ENCODE measurements around the gene CCS.

CCS gene

GRCh38 chr11:66609721-66610617 lies 17.0 kb downstream of the CCS start:
- Histone ChIP-seq H2BK15ac (replicated peaks; ENCODE audit: low read depth) (no peak overlapping the region), H4K8ac (ENCODE audit: low read depth, low read length) (no peak overlapping the region), H3K4me3 (ENCODE audit: low read length) (no peak overlapping the region), H3K9ac (ENCODE audit: low read length) (no peak overlapping the region), H2AK5ac (ENCODE audit: low read length) (no peak overlapping the region), H4K5ac (ENCODE audit: low read length) (no peak overlapping the region), H2BK5ac (ENCODE audit: low read length) (no peak overlapping the region), H3K18ac (ENCODE audit: low read length) (no peak overlapping the region), H3K56ac (ENCODE audit: low read length) (no peak overlapping the region), H3K4me2 (ENCODE audit: low read length) (no peak overlapping the region), H3K23ac (ENCODE audit: low read length) (no peak overlapping the region), H3K4me1 (ENCODE audit: control insufficient read depth, low read depth, low read length) (no peaks in the 10 kb centered on the region), H3K36me3 (ENCODE audit: control insufficient read depth, insufficient read depth, low read length) (no peaks in the 10 kb centered on the region), H3K79me1 (ENCODE audit: low read length) (no peaks in the 10 kb centered on the region), H2BK120ac (ENCODE audit: low read depth, low read length) (no peak overlapping the region), H3K27ac (ENCODE audit: low read depth, low read length) (no peak overlapping the region), H3K27me3 (ENCODE audit: insufficient read depth, low read length, poor library complexity) (no peaks in the 10 kb centered on the region), H3K79me2 (ENCODE audit: control insufficient read depth, insufficient read depth, low read length) (no peaks in the 10 kb centered on the region), H3K4ac (ENCODE audit: low read depth, low read length) (no peak overlapping the region)
- no CpG with 5 or more reads among the region's 4 CpGs for WGBS (ENCODE audit: extremely low coverage, insufficient coverage, low lambda C conversion rate)
- DNase-seq, result no peak

- no peak overlapping the region for H2BK5ac ChIP-seq (ENCODE audit: low read length)
- no peak overlapping the region for H3K9ac ChIP-seq (ENCODE audit: low read length)
- no peak overlapping the region for H3K23ac ChIP-seq (ENCODE audit: low read length)
- H3K36me3 ChIP-seq (ENCODE audit: control insufficient read depth, insufficient read depth, low read length), result no peaks in the 10 kb centered on the region
- no peak for DNase-seq
- H3K79me2 ChIP-seq (ENCODE audit: control insufficient read depth, insufficient read depth, low read length), result peaks cover 10% of the 10 kb centered on the region
- no peaks in the 10 kb centered on the region for H3K79me1 ChIP-seq (ENCODE audit: low read length)
- H4K5ac ChIP-seq (ENCODE audit: low read length), result no peak overlapping the region
- no CpG with 5 or more reads among the region's 1 CpG for WGBS (ENCODE audit: extremely low coverage, insufficient coverage, low lambda C conversion rate)
- H2AK5ac ChIP-seq (ENCODE audit: low read length), result no peak overlapping the region
- no peak overlapping the region for H3K4ac ChIP-seq (ENCODE audit: low read depth, low read length)
- H3K18ac ChIP-seq (ENCODE audit: low read length), result no peak overlapping the region
- no peak overlapping the region for H3K27ac ChIP-seq (ENCODE audit: low read depth, low read length)
- H3K27me3 ChIP-seq (ENCODE audit: insufficient read depth, low read length, poor library complexity), result no peaks in the 10 kb centered on the region
- no peak overlapping the region for H3K4me2 ChIP-seq (ENCODE audit: low read length)
- H2BK120ac ChIP-seq (ENCODE audit: low read depth, low read length), result no peak overlapping the region
- no peak overlapping the region for H4K8ac ChIP-seq (ENCODE audit: low read depth, low read length)
- no peak overlapping the region for H2BK15ac ChIP-seq (replicated peaks; ENCODE audit: low read depth)
- no peak overlapping the region for H3K4me3 ChIP-seq (ENCODE audit: low read length)
- no peak overlapping the region for H3K56ac ChIP-seq (ENCODE audit: low read length)
- no peaks in the 10 kb centered on the region for H3K4me1 ChIP-seq (ENCODE audit: control insufficient read depth, low read depth, low read length)
Measured at GRCh38 chr11:66612458-66612857, 19.5 kb downstream of the CCS start.

GRCh38 chr11:66614073-66614472 lies 21.1 kb downstream of the CCS start:
- Histone ChIP-seq H4K5ac (ENCODE audit: low read length) (no peak overlapping the region), H3K27ac (ENCODE audit: low read depth, low read length) (no peak overlapping the region), H3K4me2 (ENCODE audit: low read length) (no peak overlapping the region), H2AK5ac (ENCODE audit: low read length) (no peak overlapping the region), H2BK5ac (ENCODE audit: low read length) (no peak overlapping the region), H3K79me2 (ENCODE audit: control insufficient read depth, insufficient read depth, low read length) (peaks cover 26% of the 10 kb centered on the region), H3K4ac (ENCODE audit: low read depth, low read length) (no peak overlapping the region), H3K79me1 (ENCODE audit: low read length) (no peaks in the 10 kb centered on the region), H2BK15ac (replicated peaks; ENCODE audit: low read depth) (no peak overlapping the region), H4K8ac (ENCODE audit: low read depth, low read length) (no peak overlapping the region), H3K36me3 (ENCODE audit: control insufficient read depth, insufficient read depth, low read length) (no peaks in the 10 kb centered on the region), H3K18ac (ENCODE audit: low read length) (no peak overlapping the region), H3K23ac (ENCODE audit: low read length) (no peak overlapping the region), H3K4me3 (ENCODE audit: low read length) (no peak overlapping the region), H3K4me1 (ENCODE audit: control insufficient read depth, low read depth, low read length) (peaks cover 4% of the 10 kb centered on the region), H3K9ac (ENCODE audit: low read length) (no peak overlapping the region), H3K27me3 (ENCODE audit: insufficient read depth, low read length, poor library complexity) (no peaks in the 10 kb centered on the region), H2BK120ac (ENCODE audit: low read depth, low read length) (no peak overlapping the region), H3K56ac (ENCODE audit: low read length) (no peak overlapping the region)
- no CpG with 5 or more reads among the region's 13 CpGs for WGBS (ENCODE audit: extremely low coverage, insufficient coverage, low lambda C conversion rate)
- DNase-seq, result no peak

- peak within 1 kb of the TSS; percentile 94 for H3K18ac ChIP-seq (ENCODE audit: low read length)
- H3K27ac ChIP-seq (ENCODE audit: low read depth, low read length), result peak within 1 kb of the TSS; percentile 88
- no peaks in the 10 kb centered on the region for H3K36me3 ChIP-seq (ENCODE audit: control insufficient read depth, insufficient read depth, low read length)
- peak within 1 kb of the TSS; percentile 99 for H3K9ac ChIP-seq (ENCODE audit: low read length)
- H3K23ac ChIP-seq (ENCODE audit: low read length), result peak within 1 kb of the TSS; percentile 52
- peak within 1 kb of the TSS; percentile 100 for H3K56ac ChIP-seq (ENCODE audit: low read length)
- peak within 1 kb of the TSS; percentile 97 for H2BK5ac ChIP-seq (ENCODE audit: low read length)
- no peaks in the 10 kb centered on the region for H3K79me1 ChIP-seq (ENCODE audit: low read length)
- H3K4me3 ChIP-seq (ENCODE audit: low read length), result peak within 1 kb of the TSS; percentile 99
- H3K79me2 ChIP-seq (ENCODE audit: control insufficient read depth, insufficient read depth, low read length), result peaks cover 46% of the 10 kb centered on the region
- peak within 1 kb of the TSS; percentile 83 for H2AK5ac ChIP-seq (ENCODE audit: low read length)
- peaks cover 4% of the 10 kb centered on the region for H3K4me1 ChIP-seq (ENCODE audit: control insufficient read depth, low read depth, low read length)
- H3K27me3 ChIP-seq (ENCODE audit: insufficient read depth, low read length, poor library complexity), result no peaks in the 10 kb centered on the region
- no CpG with 5 or more reads among the region's 90 CpGs for WGBS (ENCODE audit: extremely low coverage, insufficient coverage, low lambda C conversion rate)
- H4K8ac ChIP-seq (ENCODE audit: low read depth, low read length), result no peak within 1 kb of the TSS
- peak within 1 kb of the TSS; percentile 74 for H3K4ac ChIP-seq (ENCODE audit: low read depth, low read length)
- no peak within 1 kb of the TSS for H2BK120ac ChIP-seq (ENCODE audit: low read depth, low read length)
- no peak within 1 kb of the TSS for H4K5ac ChIP-seq (ENCODE audit: low read length)
- H3K4me2 ChIP-seq (ENCODE audit: low read length), result peak within 1 kb of the TSS; percentile 56
- H2BK15ac ChIP-seq (replicated peaks; ENCODE audit: low read depth), result no peak within 1 kb of the TSS
- peak; percentile 100 for DNase-seq
Measured at GRCh38 chr11:66616379-66617154, 23.6 kb downstream of the CCS start, which contains the start of gene RBM14. Gene RBM14 (plus strand): TSS chr11:66616630. CDS start chr11:66616721, 91 bp downstream.

- Histone ChIP-seq H2BK15ac (replicated peaks; ENCODE audit: low read depth) (no peak overlapping the region), H3K23ac (ENCODE audit: low read length) (peak overlapping the region; percentile 52), H4K8ac (ENCODE audit: low read depth, low read length) (no peak overlapping the region), H3K9ac (ENCODE audit: low read length) (peak overlapping the region; percentile 99), H2AK5ac (ENCODE audit: low read length) (no peak overlapping the region), H3K4me2 (ENCODE audit: low read length) (peak overlapping the region; percentile 56), H2BK120ac (ENCODE audit: low read depth, low read length) (no peak overlapping the region), H2BK5ac (ENCODE audit: low read length) (no peak overlapping the region), H4K5ac (ENCODE audit: low read length) (no peak overlapping the region), H3K4me1 (ENCODE audit: control insufficient read depth, low read depth, low read length) (peaks cover 4% of the 10 kb centered on the region), H3K4ac (ENCODE audit: low read depth, low read length) (no peak overlapping the region), H3K36me3 (ENCODE audit: control insufficient read depth, insufficient read depth, low read length) (no peaks in the 10 kb centered on the region), H3K27ac (ENCODE audit: low read depth, low read length) (no peak overlapping the region), H3K4me3 (ENCODE audit: low read length) (peak overlapping the region; percentile 99), H3K79me1 (ENCODE audit: low read length) (no peaks in the 10 kb centered on the region), H3K27me3 (ENCODE audit: insufficient read depth, low read length, poor library complexity) (no peaks in the 10 kb centered on the region), H3K18ac (ENCODE audit: low read length) (no peak overlapping the region), H3K56ac (ENCODE audit: low read length) (peak overlapping the region; percentile 100), H3K79me2 (ENCODE audit: control insufficient read depth, insufficient read depth, low read length) (peaks cover 54% of the 10 kb centered on the region)
- DNase-seq, result no peak
- no CpG with 5 or more reads among the region's 38 CpGs for WGBS (ENCODE audit: extremely low coverage, insufficient coverage, low lambda C conversion rate)
Measured at GRCh38 chr11:66617155-66617834, 24.3 kb downstream of the CCS start.

Measured in mesendoderm (in vitro differentiated cells).